Activated CD4-positive, CD25-positive, alpha-beta regulatory T cell (primary cell): ENCODE measurements around the gene ZCWPW1.
A peak's percentile ranks its signal among the peaks of the same experiment; 100 is the strongest.
"Not testable (repeated sequence)": the region's sequence is repeated elsewhere in the genome, so short reads cannot be mapped to it uniquely, and the experiment has no call there.

Experiments used
- DNase-seq, 4 experiments: peaks; one replicate each; lab custom pipeline; 2025; lab: John Stamatoyannopoulos, UW

ZCWPW1 gene

GRCh38 chr7:100400041-100400440 is 28.5 kb downstream of the ZCWPW1 start:
- no peak for DNase-seq

- DNase-seq: no peak
These were observed 30.3 kb downstream of the ZCWPW1 start for GRCh38 chr7:100398239-100398638.

GRCh38 chr7:100397315-100398081 is 31.0 kb downstream of the ZCWPW1 start:
- DNase-seq: no peak

GRCh38 chr7:100396421-100396982 is 32.0 kb downstream of the ZCWPW1 start:
- peak in 1 of 4 experiments; percentile 14 for DNase-seq

- DNase-seq: no peak
These were observed 34.4 kb downstream of the ZCWPW1 start for GRCh38 chr7:100394077-100394476.

GRCh38 chr7:100393233-100393905 is 35.1 kb downstream of the ZCWPW1 start:
- no peak for DNase-seq

- DNase-seq: no peak
These were observed 38.1 kb downstream of the ZCWPW1 start for GRCh38 chr7:100390286-100391009.

- DNase-seq: no peak
These were observed 38.9 kb downstream of the ZCWPW1 start for GRCh38 chr7:100389437-100390088.

- DNase-seq: no peak
These were observed 40.8 kb downstream of the ZCWPW1 start for GRCh38 chr7:100387695-100388094.

- no peak for DNase-seq
These were observed 41.6 kb downstream of the ZCWPW1 start for GRCh38 chr7:100386940-100387339.

GRCh38 chr7:100384628-100385294 is 43.7 kb downstream of the ZCWPW1 start:
- no peak for DNase-seq

GRCh38 chr7:100382234-100382853 is 46.2 kb downstream of the ZCWPW1 start:
- DNase-seq: not testable (repeated sequence)

GRCh38 chr7:100381531-100382233 is 46.8 kb downstream of the ZCWPW1 start:
- not testable (repeated sequence) for DNase-seq

- no peak for DNase-seq
These were observed 48.3 kb downstream of the ZCWPW1 start for GRCh38 chr7:100380196-100380595.

GRCh38 chr7:100378114-100378755 is 50.3 kb downstream of the ZCWPW1 start:
- DNase-seq: no peak

GRCh38 chr7:100376066-100376465 is 52.4 kb downstream of the ZCWPW1 start:
- DNase-seq: no peak

GRCh38 chr7:100374601-100375000 is 53.9 kb downstream of the ZCWPW1 start:
- DNase-seq: no peak

GRCh38 chr7:100373870-100374598 is 54.5 kb downstream of the ZCWPW1 start:
- DNase-seq: not testable (repeated sequence)

GRCh38 chr7:100373261-100373831 is 55.2 kb downstream of the ZCWPW1 start, which contains the start of gene PILRA:
PILRA (plus strand) TSS chr7:100373487; CDS start chr7:100373657, 170 bp downstream.
- no peak for DNase-seq
